Measurements from ENCODE around the gene RAD51B. TPM values are rescaled to one million over a fixed set of nuclear protein-coding genes. Genes with fewer than 3 reads are reported as not detected.

Gene RAD51B
- total and polyA plus RNA-seq, 2 of the 13 experiments (the other 11 are each of a cell fraction or from before 2014, with no cell fraction given), result 7.0 to 9.5 TPM

GRCh38 chr14:68172216-68172615 lies 352.6 kb downstream of the RAD51B start (continued):
- TF ChIP-seq ZNF530 (CRISPR knock-in tag; IDR thresholded peaks at IDR 0.05; ENCODE audit: low read depth) (no peak), REST (IDR thresholded peaks at IDR 0.05; ENCODE audit: borderline replicate concordance in 1 of 2, low read depth in 1 of 2, low read length in 2 of 2) (0 out of 4 replicates have a peak, but pooled peaks of 1 of the 2 experiments have one; percentile 9), JUND (CRISPR knock-in tag; IDR thresholded peaks at IDR 0.05) (peak; percentile 50; the same call in 1 of the 2 replicates), HNRNPK (IDR thresholded peaks at IDR 0.05; ENCODE audit: low read depth, low read length, poor library complexity, severe bottlenecking) (no peak), ZFP62 (CRISPR knock-in tag; IDR thresholded peaks at IDR 0.05) (no peak), ZNF12 (CRISPR knock-in tag; IDR thresholded peaks at IDR 0.05) (0 out of 2 replicates have a peak, but pooled peaks have one; percentile 33), MIXL1 (CRISPR knock-in tag; IDR thresholded peaks at IDR 0.05) (peak; percentile 67; the same call in 1 of the 2 replicates), ZFYVE20 (CRISPR knock-in tag; IDR thresholded peaks at IDR 0.05; ENCODE audit: borderline replicate concordance, low read depth) (no peak), PBX3 (CRISPR knock-in tag; IDR thresholded peaks at IDR 0.05; ENCODE audit: borderline replicate concordance) (no peak), NR2F6 (IDR thresholded peaks at IDR 0.05) (peak; percentile 98), NR2F6 (CRISPR knock-in tag; IDR thresholded peaks at IDR 0.05) (peak; percentile 97), GATAD2A (CRISPR knock-in tag; IDR thresholded peaks at IDR 0.05) (peak; percentile 93), GFI1 (CRISPR knock-in tag; IDR thresholded peaks at IDR 0.05; ENCODE audit: borderline replicate concordance) (peak; percentile 44; the same call in 1 of the 2 replicates), ZNF639 (CRISPR knock-in tag; conservative IDR thresholded peaks at IDR 0.05) (no peak), FOXP4 (CRISPR knock-in tag; IDR thresholded peaks at IDR 0.05) (peak; percentile 76; the same call in 1 of the 2 replicates), ERF (CRISPR knock-in tag; IDR thresholded peaks at IDR 0.05) (no peak), ZSCAN9 (CRISPR knock-in tag; IDR thresholded peaks at IDR 0.05; ENCODE audit: borderline replicate concordance) (peak; percentile 60; the same call in 1 of the 2 replicates), ISL2 (CRISPR knock-in tag; IDR thresholded peaks at IDR 0.05) (peak; percentile 59; the same call in 1 of the 2 replicates), HHEX (CRISPR knock-in tag; IDR thresholded peaks at IDR 0.05) (0 out of 2 replicates have a peak, but pooled peaks have one; percentile 38), FOXK1 (CRISPR knock-in tag; IDR thresholded peaks at IDR 0.05; ENCODE audit: borderline replicate concordance, low read depth) (peak; percentile 63; the same call in 1 of the 2 replicates), ZEB1 (IDR thresholded peaks at IDR 0.05; ENCODE audit: insufficient replicate concordance, low read depth) (no peak), SIX4 (CRISPR knock-in tag; IDR thresholded peaks at IDR 0.05) (peak; percentile 80), KDM5A (IDR thresholded peaks at IDR 0.05; ENCODE audit: borderline replicate concordance, low read length) (peak; percentile 46; the same call in 1 of the 2 replicates), CEBPB (IDR thresholded peaks at IDR 0.05; ENCODE audit: borderline replicate concordance, low read depth, low read length) (peak; percentile 88), ZNF331 (CRISPR knock-in tag; IDR thresholded peaks at IDR 0.05) (0 out of 2 replicates have a peak, but pooled peaks have one; percentile 16)

All from HepG2 (cell line).